Stimulated activated CD8-positive, alpha-beta memory T cell treated with anti-CD3 and anti-CD28 coated beads, Interleukin-15, amount 100 ng/mL, for 48 hours (primary cell): ENCODE data around the gene LRIG1.

ENCODE experiments used
- DNase-seq, 2 donors: peaks; one replicate each; pipeline ENCODE4 v3.0.0-alpha.2; 2020; ENCODE audit warnings: low read depth in 2 of 2

The LRIG1 gene

GRCh38 chr3:66353039-66353438 is 147.8 kb downstream of the LRIG1 start:
- no peak for DNase-seq

- no peak for DNase-seq
These were observed 150.2 kb downstream of the LRIG1 start for GRCh38 chr3:66350601-66351000.

- no peak for DNase-seq
These were observed 152.1 kb downstream of the LRIG1 start for GRCh38 chr3:66348704-66349103.

- DNase-seq, result no peak
These were observed 155.8 kb downstream of the LRIG1 start for GRCh38 chr3:66344848-66345578.

GRCh38 chr3:66344391-66344811 is 156.4 kb downstream of the LRIG1 start:
- DNase-seq, result no peak

- no peak for DNase-seq
These were observed 158.0 kb downstream of the LRIG1 start for GRCh38 chr3:66342717-66343356.

GRCh38 chr3:66338927-66339326 is 161.9 kb downstream of the LRIG1 start:
- no peak for DNase-seq

GRCh38 chr3:66336333-66336766 is 164.5 kb downstream of the LRIG1 start:
- DNase-seq, result no peak

GRCh38 chr3:66335671-66336070 is 165.2 kb downstream of the LRIG1 start:
- DNase-seq, result no peak
